Fibroblast of villous mesenchyme (primary cell): ENCODE results near the gene IRX4. TPM values are rescaled to one million over a fixed set of nuclear protein-coding genes. Genes with fewer than 3 reads are reported as not detected.

Source experiments
- DNase-seq: peaks from one replicate; pipeline ENCODE4 v3.0.0-alpha.2; 2010; ENCODE audit warnings: low read depth
- H3K4me3 ChIP-seq: 2 replicates; pipeline ENCODE4 v1.5.1; 2011; ENCODE audit warnings: low read depth, mild to moderate bottlenecking, low read length
- total RNA-seq: library from RNA; depleted of rRNA; stranded (reverse); fragments of >200 nt; gene quantifications from 2 replicates; pipeline ENCODE4 v1.2.3, GENCODE V29; 2012
- TF ChIP-seq, protein P1 (sequence below): IDR thresholded peaks from 2 replicates; pipeline ENCODE4 v1.5.1; 2012; ENCODE audit warnings: low read depth, mild to moderate bottlenecking, low read length; ENCODE audit not compliant: insufficient read depth

Gene IRX4
- total RNA-seq, 1 donor = not detected

DNA sequence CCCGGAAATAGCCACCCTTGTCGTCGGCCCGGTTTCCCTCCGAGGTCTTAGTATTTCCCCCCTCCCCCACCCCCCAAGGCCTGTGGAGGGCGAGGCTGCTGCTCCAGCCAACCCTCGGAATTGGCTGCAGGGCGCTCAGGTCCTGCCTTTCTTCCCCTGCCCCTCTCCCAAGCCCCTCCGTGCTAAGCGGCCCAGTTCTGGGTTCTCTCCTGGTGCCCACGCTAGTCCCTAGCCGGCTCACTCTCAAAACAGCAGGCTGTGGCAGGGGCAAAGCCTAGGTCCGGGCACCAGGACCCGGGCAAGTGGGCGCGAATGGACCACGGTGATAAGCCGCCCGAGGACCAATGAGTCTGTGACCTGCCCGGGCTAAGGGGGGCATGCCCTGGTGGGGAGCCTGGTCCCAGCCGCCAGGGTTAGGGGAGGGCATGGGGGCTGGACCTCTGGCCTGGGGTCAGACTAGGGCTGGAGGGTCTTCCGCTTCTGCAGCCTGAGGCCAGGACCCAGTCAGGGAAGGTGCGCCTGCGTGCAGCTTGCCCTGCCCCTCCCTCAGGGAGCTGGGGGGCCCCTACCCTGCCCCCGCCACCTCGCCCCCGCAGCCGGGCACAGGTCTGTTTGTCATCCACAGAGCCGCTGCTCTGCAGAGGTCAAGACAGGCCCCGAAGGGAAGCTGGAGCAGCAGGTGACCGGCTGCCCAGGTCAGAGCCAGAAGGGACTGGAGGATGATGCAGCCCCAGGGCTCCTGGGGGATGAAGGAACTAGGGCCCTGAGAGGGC lies 5.0 kb upstream of the IRX4 start:
- TF ChIP-seq, protein P1, sequence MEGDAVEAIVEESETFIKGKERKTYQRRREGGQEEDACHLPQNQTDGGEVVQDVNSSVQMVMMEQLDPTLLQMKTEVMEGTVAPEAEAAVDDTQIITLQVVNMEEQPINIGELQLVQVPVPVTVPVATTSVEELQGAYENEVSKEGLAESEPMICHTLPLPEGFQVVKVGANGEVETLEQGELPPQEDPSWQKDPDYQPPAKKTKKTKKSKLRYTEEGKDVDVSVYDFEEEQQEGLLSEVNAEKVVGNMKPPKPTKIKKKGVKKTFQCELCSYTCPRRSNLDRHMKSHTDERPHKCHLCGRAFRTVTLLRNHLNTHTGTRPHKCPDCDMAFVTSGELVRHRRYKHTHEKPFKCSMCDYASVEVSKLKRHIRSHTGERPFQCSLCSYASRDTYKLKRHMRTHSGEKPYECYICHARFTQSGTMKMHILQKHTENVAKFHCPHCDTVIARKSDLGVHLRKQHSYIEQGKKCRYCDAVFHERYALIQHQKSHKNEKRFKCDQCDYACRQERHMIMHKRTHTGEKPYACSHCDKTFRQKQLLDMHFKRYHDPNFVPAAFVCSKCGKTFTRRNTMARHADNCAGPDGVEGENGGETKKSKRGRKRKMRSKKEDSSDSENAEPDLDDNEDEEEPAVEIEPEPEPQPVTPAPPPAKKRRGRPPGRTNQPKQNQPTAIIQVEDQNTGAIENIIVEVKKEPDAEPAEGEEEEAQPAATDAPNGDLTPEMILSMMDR = no peak
- no peak overlapping the region for H3K4me3 ChIP-seq
- DNase-seq = no peak

DNA sequence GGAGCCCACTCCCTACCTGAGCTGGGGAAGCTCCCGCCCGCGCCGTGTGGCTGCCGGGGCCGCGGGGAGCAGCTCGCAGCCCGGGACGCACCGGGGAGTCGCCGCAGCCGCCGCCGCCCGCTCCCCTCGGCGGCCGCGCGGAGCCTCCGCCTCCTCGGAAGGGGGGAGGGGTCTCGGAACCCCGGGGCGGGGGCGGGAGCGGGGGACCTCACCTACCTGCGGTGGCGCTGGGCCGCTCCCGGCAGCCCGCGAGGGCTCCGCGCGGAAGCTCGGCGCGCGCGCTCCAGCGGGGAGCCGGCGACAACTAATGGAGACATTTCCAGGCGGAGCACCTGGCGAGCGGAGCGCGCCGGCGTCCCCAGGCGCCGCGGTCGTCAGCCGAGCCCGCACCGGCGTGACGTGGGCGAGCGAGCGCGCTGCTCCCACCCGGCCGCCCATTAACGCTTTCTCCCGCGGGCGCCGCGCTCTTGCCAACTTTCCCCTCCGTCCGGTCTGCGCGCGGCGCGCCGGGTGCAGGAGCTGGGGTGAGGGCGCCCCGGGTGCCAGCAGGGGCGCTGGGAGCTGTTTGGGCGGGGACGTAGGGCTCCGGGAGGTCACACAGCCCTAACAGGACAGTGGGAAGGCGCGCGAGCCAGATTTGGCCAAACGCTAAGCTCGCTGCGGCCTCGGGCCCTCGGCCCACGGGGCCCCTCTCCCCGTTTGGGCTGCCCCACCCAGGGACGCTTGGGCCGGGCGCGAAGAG lies 4.3 kb upstream of the IRX4 start:
- H3K4me3 ChIP-seq = no peak overlapping the region
- TF ChIP-seq, protein P1 = no peak
- no peak for DNase-seq

DNA sequence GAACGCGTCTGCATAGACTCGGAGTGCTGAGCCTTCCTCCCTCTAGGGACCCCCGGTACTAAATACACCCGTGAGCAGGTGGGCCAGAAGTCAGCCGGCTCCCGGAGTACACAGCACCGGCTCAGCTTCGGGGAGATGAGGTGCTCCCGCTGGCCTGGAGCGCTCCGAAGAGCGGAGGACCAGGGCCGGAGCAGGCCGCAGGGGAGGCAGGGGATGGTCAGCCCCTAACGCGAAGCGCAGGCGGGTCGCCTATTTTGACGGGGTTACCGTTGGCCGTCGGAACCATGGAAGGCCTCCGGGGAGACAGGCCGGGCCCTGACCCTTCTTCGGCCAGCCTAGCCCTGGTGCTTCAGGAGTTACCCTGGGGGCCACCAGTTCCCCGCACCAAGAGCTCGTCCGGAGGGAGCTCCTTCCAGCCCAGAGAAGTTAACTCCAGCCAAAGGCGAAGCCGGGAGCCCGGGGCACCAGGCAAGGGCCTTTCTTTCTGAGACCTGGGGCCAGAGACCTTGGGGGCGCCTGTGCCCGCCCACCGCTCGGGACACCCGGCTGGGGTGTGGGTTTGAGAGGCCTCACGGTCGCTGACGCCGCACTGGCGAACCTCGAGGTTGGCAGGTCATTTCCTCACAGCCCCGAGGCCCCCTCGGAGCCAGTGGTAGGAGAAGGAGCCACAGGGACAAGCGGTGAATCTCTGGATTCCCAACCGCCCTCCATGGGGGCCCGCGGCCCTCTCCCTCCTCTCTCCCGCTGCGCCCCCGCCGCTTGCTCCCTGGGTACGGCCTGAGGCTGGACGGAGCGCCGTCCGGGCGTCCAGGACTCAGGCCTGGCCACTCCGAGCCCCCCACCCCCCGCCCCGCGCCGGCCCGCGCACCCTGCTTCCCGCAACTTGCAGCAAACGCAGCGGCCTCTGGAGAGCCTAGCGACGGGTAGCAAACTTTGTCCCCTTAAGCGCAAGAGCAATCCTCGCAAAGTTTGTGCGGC lies 3.4 kb upstream of the IRX4 start:
- H3K4me3 ChIP-seq = no peak overlapping the region
- TF ChIP-seq, protein P1 = no peak
- DNase-seq = no peak

DNA sequence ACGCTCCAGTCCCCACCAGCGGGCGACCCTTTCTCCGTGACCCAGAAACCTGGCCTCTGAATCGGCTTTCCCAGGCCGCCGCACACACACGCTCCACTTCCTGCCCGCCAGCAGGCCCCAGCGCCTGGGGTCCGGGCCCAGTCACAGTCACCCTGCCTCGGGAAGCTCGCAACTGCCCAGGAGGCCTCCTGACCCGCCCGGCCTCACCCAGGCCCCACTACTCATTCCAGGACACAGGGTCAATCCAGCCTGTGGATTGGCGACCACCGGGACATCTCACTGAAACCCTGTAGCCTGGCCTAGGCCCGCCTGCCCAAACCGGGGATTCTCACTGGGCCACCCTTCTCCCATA lies 2.7 kb upstream of the IRX4 start:
- TF ChIP-seq, protein P1 = no peak
- no peak for DNase-seq
- no peak overlapping the region for H3K4me3 ChIP-seq

DNA sequence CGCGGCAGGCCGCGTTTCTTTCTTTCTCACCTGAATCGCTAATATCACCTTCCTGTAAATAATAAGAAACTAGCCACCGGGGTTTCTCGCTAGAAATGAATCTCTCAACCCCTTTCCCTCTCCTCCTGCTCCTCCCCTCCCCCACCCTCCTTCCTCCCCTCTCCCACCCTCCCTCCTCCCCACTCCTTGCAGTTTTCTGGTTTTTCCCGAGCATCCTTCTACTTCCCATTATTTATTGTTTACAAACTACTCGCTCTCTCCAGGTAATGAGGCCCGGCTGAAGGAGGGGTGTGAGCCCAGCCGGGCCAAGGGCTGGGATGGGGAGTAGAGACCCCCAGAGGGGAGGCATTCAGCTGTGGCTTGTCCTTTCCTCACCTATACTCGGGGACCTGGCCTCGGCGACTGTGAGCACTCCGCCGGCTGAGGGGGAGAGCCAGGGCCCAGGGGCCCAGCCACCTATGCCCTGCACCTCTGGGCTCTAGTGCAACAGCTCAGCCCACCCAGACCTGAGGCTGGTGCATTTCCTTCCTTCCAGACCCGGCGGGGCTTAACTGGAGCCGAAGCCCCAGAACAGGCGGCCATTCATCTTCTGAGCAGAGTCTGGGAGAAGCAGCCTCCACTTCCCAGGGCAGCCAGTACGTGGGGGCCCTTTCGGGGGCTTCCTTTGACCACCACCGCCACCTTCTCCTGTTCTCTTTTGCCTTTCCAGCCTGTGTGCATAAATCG lies 2.1 kb upstream of the IRX4 start:
- H3K4me3 ChIP-seq = no peak overlapping the region
- no peak for DNase-seq
- TF ChIP-seq, protein P1 = no peak
